ENCODE results near the gene HS2ST1.

- no peak for TF ChIP-seq POLR2AphosphoS5 (IDR thresholded peaks at IDR 0.05)
- TF ChIP-seq, protein P1, sequence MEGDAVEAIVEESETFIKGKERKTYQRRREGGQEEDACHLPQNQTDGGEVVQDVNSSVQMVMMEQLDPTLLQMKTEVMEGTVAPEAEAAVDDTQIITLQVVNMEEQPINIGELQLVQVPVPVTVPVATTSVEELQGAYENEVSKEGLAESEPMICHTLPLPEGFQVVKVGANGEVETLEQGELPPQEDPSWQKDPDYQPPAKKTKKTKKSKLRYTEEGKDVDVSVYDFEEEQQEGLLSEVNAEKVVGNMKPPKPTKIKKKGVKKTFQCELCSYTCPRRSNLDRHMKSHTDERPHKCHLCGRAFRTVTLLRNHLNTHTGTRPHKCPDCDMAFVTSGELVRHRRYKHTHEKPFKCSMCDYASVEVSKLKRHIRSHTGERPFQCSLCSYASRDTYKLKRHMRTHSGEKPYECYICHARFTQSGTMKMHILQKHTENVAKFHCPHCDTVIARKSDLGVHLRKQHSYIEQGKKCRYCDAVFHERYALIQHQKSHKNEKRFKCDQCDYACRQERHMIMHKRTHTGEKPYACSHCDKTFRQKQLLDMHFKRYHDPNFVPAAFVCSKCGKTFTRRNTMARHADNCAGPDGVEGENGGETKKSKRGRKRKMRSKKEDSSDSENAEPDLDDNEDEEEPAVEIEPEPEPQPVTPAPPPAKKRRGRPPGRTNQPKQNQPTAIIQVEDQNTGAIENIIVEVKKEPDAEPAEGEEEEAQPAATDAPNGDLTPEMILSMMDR (IDR thresholded peaks at IDR 0.05): no peak
Measured at GRCh38 chr1:86997538-86997937, 83.1 kb downstream of the HS2ST1 start.
